22Rv1 (cell line): ENCODE measurements around the gene CFAP91.

Source experiments
- H3K27ac ChIP-seq: fragments of 450-650 bp; 2 replicates; pipeline ENCODE4 v1.5.1; 2017
- ZFX ChIP-seq: fragments of 450-650 bp; IDR thresholded peaks from 2 replicates; pipeline ENCODE4 v1.6.1; 2017; ENCODE audit warnings: antibody characterized with exemption, borderline replicate concordance
- TF ChIP-seq, protein P1 (sequence below): fragments of 450-650 bp; IDR thresholded peaks from 2 replicates; pipeline ENCODE4 v1.5.1; 2017; ENCODE audit warnings: mild to moderate bottlenecking

CFAP91 gene

DNA sequence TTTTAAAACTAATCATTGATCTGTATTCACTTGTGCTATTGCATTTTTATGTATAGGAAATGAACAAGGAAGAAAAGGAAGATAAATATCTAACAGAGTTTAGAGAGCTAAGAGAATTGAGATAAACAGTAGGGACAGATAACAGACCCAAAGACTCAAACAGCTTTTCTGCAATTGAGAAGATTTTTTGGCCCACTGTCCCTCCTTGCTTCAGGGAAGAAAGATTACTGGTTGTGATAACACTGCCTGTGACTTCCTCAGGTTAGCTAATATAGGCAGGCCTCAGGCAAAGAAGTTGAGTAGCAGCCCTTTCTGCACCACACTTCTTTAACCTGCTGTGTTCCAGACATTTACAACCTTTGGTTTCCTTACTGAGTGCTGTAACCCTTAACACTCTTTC, 22.9 kb upstream of the CFAP91 start:
- TF ChIP-seq ZFX = no peak
- TF ChIP-seq, protein P1, sequence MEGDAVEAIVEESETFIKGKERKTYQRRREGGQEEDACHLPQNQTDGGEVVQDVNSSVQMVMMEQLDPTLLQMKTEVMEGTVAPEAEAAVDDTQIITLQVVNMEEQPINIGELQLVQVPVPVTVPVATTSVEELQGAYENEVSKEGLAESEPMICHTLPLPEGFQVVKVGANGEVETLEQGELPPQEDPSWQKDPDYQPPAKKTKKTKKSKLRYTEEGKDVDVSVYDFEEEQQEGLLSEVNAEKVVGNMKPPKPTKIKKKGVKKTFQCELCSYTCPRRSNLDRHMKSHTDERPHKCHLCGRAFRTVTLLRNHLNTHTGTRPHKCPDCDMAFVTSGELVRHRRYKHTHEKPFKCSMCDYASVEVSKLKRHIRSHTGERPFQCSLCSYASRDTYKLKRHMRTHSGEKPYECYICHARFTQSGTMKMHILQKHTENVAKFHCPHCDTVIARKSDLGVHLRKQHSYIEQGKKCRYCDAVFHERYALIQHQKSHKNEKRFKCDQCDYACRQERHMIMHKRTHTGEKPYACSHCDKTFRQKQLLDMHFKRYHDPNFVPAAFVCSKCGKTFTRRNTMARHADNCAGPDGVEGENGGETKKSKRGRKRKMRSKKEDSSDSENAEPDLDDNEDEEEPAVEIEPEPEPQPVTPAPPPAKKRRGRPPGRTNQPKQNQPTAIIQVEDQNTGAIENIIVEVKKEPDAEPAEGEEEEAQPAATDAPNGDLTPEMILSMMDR = no peak
- H3K27ac ChIP-seq = no peak overlapping the region

DNA sequence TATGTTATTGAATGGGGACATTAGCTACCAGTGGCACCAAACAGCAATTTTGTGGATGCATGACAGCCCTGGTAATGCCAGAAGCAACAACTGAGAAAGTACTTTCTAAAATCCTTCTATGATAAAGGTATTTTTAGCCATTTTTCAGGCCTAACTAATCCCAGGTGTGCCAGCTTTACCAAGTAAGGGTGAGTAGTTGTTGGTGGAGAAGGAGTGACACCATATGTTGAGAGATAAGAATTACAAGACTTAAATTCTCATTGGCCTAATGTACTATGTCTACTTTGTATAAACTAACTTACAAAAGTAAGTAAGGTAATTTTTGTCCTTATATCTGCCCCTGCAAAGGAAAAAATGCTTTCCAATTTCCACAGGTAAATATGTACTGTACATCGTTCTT, 21.5 kb upstream of the CFAP91 start:
- H3K27ac ChIP-seq = no peak overlapping the region
- TF ChIP-seq ZFX = no peak
- TF ChIP-seq, protein P1 = peak; percentile 67

DNA sequence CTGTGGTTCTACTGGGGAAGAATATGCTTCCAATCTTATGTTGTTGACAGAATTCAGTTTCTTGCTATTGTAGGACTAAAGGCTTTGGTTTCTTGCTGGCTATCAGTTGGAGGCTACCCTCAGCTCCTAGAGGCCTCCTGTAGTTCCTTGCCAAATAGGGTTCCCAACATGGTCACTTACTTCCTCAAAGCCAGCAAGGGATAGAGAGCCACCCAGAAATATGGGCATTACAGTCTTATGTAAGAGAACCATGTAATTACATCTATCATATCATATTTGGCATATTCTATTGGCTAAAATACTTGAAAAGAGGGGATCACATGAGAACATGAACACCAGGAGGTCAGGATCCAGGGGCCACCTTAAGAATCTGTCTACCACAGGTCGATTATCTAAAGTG, 19.4 kb upstream of the CFAP91 start:
- H3K27ac ChIP-seq = no peak overlapping the region
- TF ChIP-seq ZFX = no peak
- TF ChIP-seq, protein P1 = no peak

DNA sequence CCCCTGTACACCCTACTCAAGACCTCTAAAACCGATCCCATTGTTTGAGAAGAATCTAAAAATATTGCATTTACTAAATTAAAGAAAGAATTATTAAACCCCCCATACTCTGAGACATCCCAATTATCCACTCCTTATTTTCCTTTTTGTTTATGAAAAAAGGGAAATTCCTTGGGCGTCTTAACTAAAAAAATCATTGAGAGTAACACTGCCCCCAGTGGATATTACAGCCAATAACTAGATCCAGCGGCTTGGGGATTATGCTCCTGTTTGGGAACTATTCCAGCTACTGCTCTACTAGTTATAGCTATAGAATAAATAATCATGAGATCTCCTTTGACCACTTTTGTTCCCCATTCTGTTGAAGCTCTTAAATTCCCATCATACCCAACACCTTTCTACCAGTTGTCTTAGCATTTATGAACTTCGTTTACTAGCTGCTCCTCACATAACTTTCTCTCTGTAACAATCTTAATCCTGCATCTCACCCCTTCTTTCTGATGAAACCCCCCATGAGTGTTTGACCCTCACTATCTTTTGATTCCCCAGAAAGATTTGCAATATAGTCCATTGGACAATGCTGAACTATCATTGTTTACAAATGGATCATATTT, 12.7 kb upstream of the CFAP91 start:
- TF ChIP-seq ZFX = no peak
- TF ChIP-seq, protein P1 = peak; percentile 80

DNA sequence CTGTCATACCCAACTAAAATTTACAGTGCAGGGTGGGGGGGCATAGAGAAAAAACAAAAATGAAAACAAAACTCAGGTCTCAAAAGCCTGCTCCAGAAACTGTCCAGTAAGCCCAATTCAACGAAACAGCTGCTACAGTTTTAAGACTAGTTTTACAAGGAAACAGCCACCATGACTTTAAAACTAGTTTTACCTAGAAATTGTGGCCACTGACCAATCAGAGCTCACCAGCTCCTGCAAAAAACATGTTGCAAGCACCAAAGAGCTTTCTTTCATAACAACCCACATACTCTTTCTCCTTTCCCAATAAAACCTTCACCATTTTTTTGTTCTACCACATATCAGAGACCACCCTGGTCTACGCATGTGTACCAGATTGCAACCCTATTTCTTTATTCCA, 7.3 kb upstream of the CFAP91 start:
- no peak overlapping the region for H3K27ac ChIP-seq
- TF ChIP-seq, protein P1 = no peak
- TF ChIP-seq ZFX = no peak

More for the DNA sequence above, 12.7 kb upstream of the CFAP91 start:
- no peak overlapping the region for H3K27ac ChIP-seq

DNA sequence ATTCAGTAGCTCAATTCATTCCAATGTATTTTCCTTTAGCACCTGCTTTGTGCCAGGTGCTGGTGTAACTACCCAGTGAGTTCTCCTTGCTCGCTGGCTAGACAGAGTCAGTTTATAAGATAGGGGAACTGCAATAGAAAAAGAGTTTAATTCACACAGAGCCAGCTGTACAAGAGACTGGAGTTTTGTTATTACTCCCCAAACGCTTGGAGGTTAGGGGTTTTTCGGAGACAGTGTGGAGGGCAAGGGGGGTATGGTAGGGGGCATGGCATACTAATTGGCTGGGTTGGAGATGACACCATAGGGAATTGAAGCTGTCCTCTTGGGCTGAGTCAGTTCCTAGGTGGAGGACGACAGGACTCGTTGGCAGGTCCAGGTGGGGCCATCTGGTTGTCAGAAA, 5.4 kb upstream of the CFAP91 start:
- TF ChIP-seq, protein P1 = no peak
- no peak for TF ChIP-seq ZFX
- no peak overlapping the region for H3K27ac ChIP-seq

DNA sequence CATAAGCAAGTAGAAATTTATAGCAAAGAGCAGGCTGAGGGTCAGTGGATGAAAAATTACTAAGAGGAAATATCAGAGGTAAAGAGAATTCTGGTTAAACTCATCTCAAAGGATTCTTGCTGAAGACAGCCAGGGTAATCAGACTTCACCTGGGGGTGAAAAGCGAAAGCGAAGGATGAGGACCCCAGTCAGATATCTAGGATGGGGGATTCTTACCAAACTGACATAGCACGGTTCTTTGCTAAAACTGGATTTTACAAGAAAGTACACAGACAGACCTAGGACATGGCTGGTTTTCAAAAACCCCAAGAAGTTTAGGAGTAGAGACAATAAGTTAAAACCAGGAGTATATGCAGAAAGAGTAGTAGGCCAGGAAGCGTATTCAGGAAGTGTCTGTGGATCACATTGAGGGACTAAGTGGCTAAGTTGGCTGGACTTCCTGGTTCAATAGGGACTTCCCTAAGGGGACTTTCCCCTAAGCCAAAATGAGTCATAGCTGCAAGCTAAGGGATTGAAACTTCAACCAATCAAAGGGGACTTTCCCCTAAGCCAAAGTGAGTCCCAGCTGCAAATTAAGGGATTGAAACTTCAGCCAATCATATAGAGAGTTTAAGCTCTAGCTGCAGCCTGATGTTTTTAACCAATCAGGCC, 2.4 kb upstream of the CFAP91 start:
- no peak for TF ChIP-seq ZFX
- TF ChIP-seq, protein P1 = no peak
- no peak overlapping the region for H3K27ac ChIP-seq
